Astrocyte (in vitro differentiated cells and primary cell): Measurements from ENCODE around the gene SPATA17. TPM values are rescaled to one million over a fixed set of nuclear protein-coding genes. Genes with fewer than 3 reads are reported as not detected.

Experiments
- DNase-seq: peaks from one replicate; pipeline ENCODE4 v3.0.0-alpha.2; 2010; ENCODE audit warnings: low read depth
- FAIRE-seq: peaks from 2 replicates; lab custom pipeline; 2011; peaks lifted over from hg19 to GRCh38; lab: Jason Lieb, UNC
- H2AFZ ChIP-seq: 2 replicates; pipeline ENCODE4 v1.6.0; 2012; ENCODE audit warnings: low read depth, low read length, inconsistent platforms
- H3K27ac ChIP-seq: 2 replicates; pipeline ENCODE4 v1.5.1; 2011; ENCODE audit warnings: low read depth, low read length, inconsistent platforms
- H3K27me3 ChIP-seq: 2 replicates; pipeline ENCODE4 v1.6.0; 2011; ENCODE audit warnings: low read length, inconsistent platforms; ENCODE audit not compliant: insufficient read depth
- H3K36me3 ChIP-seq: 2 replicates; pipeline ENCODE4 v1.5.1; 2011; ENCODE audit warnings: low read length, inconsistent platforms; ENCODE audit not compliant: insufficient read depth
- H3K4me1 ChIP-seq: 2 replicates; pipeline ENCODE4 v1.5.1; 2011; ENCODE audit warnings: low read length, inconsistent platforms; ENCODE audit not compliant: insufficient read depth
- H3K4me2 ChIP-seq: 2 replicates; pipeline ENCODE4 v1.6.0; 2012; ENCODE audit warnings: low read length, inconsistent platforms
- H3K4me3 ChIP-seq: 2 replicates; pipeline ENCODE4 v1.5.1; 2011; ENCODE audit warnings: low read depth, mild to moderate bottlenecking, low read length, inconsistent platforms; ENCODE audit not compliant: insufficient read depth
- H3K79me2 ChIP-seq: 2 replicates; pipeline ENCODE4 v1.6.0; 2012; ENCODE audit warnings: mild to moderate bottlenecking, low read length, inconsistent platforms; ENCODE audit not compliant: insufficient read depth
- H3K9ac ChIP-seq: 2 replicates; pipeline ENCODE4 v1.6.0; 2012; ENCODE audit warnings: mild to moderate bottlenecking, low read length, inconsistent platforms
- H3K9me3 ChIP-seq: 2 replicates; pipeline ENCODE4 v1.5.1; 2012; ENCODE audit warnings: low read depth, mild to moderate bottlenecking, low read length, inconsistent platforms; ENCODE audit not compliant: insufficient read depth
- H4K20me1 ChIP-seq: 2 replicates; pipeline ENCODE4 v1.6.0; 2012; ENCODE audit warnings: low read length, inconsistent platforms; ENCODE audit not compliant: insufficient read depth
- H3K27ac Mint-ChIP-seq: one replicate; pipeline ENCODE4 v1.8.0; 2021; ENCODE audit warnings: mild to moderate bottlenecking, mixed read lengths; ENCODE audit not compliant: unreplicated experiment
- H3K27me3 Mint-ChIP-seq: one replicate; pipeline ENCODE4 v1.8.0; 2021; ENCODE audit warnings: low read depth, mixed read lengths; ENCODE audit not compliant: unreplicated experiment
- H3K36me3 Mint-ChIP-seq: one replicate; pipeline ENCODE4 v1.8.0; 2021; ENCODE audit warnings: low read depth, mixed read lengths; ENCODE audit not compliant: unreplicated experiment
- H3K4me1 Mint-ChIP-seq: one replicate; pipeline ENCODE4 v1.8.0; 2021; ENCODE audit warnings: low read depth, mixed read lengths; ENCODE audit not compliant: unreplicated experiment
- H3K4me3 Mint-ChIP-seq: one replicate; pipeline ENCODE4 v1.8.0; 2021; ENCODE audit warnings: mild to moderate bottlenecking, moderate library complexity, mixed read lengths; ENCODE audit not compliant: unreplicated experiment
- H3K9me3 Mint-ChIP-seq: one replicate; pipeline ENCODE4 v1.8.0; 2021; ENCODE audit warnings: mild to moderate bottlenecking, mixed read lengths; ENCODE audit not compliant: unreplicated experiment
- EZH2 ChIP-seq: IDR thresholded peaks from 2 replicates; pipeline ENCODE4 v1.6.1; 2012; ENCODE audit warnings: mild to moderate bottlenecking, low read length, inconsistent platforms; ENCODE audit not compliant: insufficient read depth
- total RNA-seq: library from RNA; stranded (reverse); gene quantifications from 2 replicates; pipeline ENCODE4 v1.2.1, GENCODE V29; 2021
- TF ChIP-seq, protein P1 (sequence below): IDR thresholded peaks from 2 replicates; pipeline ENCODE4 v1.5.1; 2011; ENCODE audit warnings: low read depth, mild to moderate bottlenecking, inconsistent platforms, low read length, moderate library complexity; ENCODE audit not compliant: insufficient read depth

SPATA17 gene
- total RNA-seq, 1 donor from 2014 or later, result 1.3 TPM

DNA sequence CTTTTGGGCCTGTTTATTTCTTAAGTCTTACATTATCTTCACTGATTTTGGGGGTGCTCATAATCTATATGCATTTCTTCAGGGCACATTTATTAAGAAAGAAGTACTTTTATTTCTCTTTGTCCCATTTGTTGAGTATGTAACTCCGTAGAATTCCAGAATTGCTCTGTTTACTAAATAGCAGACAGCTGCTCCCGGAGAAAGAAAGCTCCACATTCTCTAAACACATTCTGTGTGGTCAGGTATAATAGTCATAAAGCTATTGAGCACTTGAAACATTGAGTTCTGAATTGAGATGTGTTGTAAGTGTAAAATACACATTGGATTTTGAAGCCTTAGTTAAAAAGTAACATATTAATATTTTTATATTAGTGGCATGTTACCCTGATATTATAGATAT lies 206.5 kb downstream of the SPATA17 start:
- no peak overlapping the region for H3K4me3 Mint-ChIP-seq
- Histone ChIP-seq H3K4me2 (no peak overlapping the region), H3K9ac (no peak overlapping the region), H3K36me3 (no peaks in the 10 kb centered on the region), H3K79me2 (no peaks in the 10 kb centered on the region), H3K9me3 (no peaks in the 10 kb centered on the region), H3K4me3 (no peak overlapping the region), H3K4me1 (no peaks in the 10 kb centered on the region), H4K20me1 (no peaks in the 10 kb centered on the region), H3K27ac (no peak overlapping the region), H3K27me3 (no peaks in the 10 kb centered on the region), H2AFZ (no peak overlapping the region)
- no peaks in the 10 kb centered on the region for H3K9me3 Mint-ChIP-seq
- H3K27ac Mint-ChIP-seq, result no peak overlapping the region
- H3K4me1 Mint-ChIP-seq, result no peaks in the 10 kb centered on the region
- DNase-seq (no peak), FAIRE-seq (no peak)
- no peaks in the 10 kb centered on the region for H3K27me3 Mint-ChIP-seq
- no peak for TF ChIP-seq EZH2
- TF ChIP-seq, protein P1, sequence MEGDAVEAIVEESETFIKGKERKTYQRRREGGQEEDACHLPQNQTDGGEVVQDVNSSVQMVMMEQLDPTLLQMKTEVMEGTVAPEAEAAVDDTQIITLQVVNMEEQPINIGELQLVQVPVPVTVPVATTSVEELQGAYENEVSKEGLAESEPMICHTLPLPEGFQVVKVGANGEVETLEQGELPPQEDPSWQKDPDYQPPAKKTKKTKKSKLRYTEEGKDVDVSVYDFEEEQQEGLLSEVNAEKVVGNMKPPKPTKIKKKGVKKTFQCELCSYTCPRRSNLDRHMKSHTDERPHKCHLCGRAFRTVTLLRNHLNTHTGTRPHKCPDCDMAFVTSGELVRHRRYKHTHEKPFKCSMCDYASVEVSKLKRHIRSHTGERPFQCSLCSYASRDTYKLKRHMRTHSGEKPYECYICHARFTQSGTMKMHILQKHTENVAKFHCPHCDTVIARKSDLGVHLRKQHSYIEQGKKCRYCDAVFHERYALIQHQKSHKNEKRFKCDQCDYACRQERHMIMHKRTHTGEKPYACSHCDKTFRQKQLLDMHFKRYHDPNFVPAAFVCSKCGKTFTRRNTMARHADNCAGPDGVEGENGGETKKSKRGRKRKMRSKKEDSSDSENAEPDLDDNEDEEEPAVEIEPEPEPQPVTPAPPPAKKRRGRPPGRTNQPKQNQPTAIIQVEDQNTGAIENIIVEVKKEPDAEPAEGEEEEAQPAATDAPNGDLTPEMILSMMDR, result no peak
- H3K36me3 Mint-ChIP-seq, result no peaks in the 10 kb centered on the region

DNA sequence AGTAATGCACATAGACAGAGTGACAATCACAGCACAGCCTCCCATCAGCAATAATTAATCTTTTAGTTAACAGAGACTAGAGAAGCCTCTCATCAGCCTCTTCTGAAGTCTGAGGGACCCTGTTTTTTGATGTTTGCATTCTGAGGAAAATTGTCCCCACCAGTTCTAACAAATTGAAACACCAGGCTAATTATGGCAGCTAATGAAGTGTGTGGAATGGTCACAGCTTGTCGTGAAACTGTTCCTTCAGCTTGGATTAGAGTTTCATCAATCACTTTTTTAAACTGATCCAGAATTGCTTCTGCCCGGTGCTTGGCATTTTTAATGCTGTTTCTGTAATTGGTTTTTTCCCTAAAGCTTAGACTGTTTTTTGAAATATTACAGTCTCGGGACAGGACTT lies 208.0 kb downstream of the SPATA17 start:
- no peak overlapping the region for H3K27ac Mint-ChIP-seq
- H3K4me3 Mint-ChIP-seq, result no peak overlapping the region
- Histone ChIP-seq H3K36me3 (no peaks in the 10 kb centered on the region), H3K79me2 (no peaks in the 10 kb centered on the region), H2AFZ (no peak overlapping the region), H3K9me3 (no peaks in the 10 kb centered on the region), H3K27ac (no peak overlapping the region), H3K4me3 (no peak overlapping the region), H3K4me1 (no peaks in the 10 kb centered on the region), H4K20me1 (no peaks in the 10 kb centered on the region), H3K27me3 (no peaks in the 10 kb centered on the region), H3K9ac (no peak overlapping the region), H3K4me2 (no peak overlapping the region)
- TF ChIP-seq, protein P1, result no peak
- no peak for TF ChIP-seq EZH2
- DNase-seq (no peak), FAIRE-seq (no peak)
- H3K27me3 Mint-ChIP-seq, result no peaks in the 10 kb centered on the region
- no peaks in the 10 kb centered on the region for H3K9me3 Mint-ChIP-seq
- H3K4me1 Mint-ChIP-seq, result no peaks in the 10 kb centered on the region
- H3K36me3 Mint-ChIP-seq, result no peaks in the 10 kb centered on the region

DNA sequence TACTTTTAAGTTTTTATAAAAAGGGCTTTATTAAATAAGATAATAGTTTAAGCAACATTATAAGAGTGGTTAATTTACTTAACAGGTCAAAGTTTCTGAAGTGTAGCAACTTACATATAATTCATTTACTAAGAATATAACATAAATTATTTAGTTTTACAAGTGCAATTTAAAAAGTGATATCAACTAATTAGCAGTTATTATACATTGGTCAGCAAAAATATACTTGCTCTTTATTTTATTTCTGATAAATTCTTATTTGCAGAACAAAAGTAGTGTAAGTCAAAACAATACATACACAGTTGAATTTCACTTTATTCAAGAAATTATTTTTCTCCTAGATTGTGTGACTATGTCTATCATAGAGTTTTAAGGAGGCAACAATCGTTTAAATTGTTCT lies 215.6 kb downstream of the SPATA17 start:
- Mint-ChIP-seq H3K36me3 (no peaks in the 10 kb centered on the region), H3K9me3 (no peaks in the 10 kb centered on the region), H3K4me3 (no peak overlapping the region), H3K27me3 (no peaks in the 10 kb centered on the region), H3K27ac (no peak overlapping the region), H3K4me1 (no peaks in the 10 kb centered on the region)
- Histone ChIP-seq H3K27me3 (no peaks in the 10 kb centered on the region), H3K79me2 (no peaks in the 10 kb centered on the region), H2AFZ (no peak overlapping the region), H3K36me3 (no peaks in the 10 kb centered on the region), H3K4me1 (no peaks in the 10 kb centered on the region), H3K27ac (no peak overlapping the region), H4K20me1 (no peaks in the 10 kb centered on the region), H3K4me3 (no peak overlapping the region), H3K9me3 (no peaks in the 10 kb centered on the region), H3K9ac (no peak overlapping the region), H3K4me2 (no peak overlapping the region)
- FAIRE-seq (no peak), DNase-seq (no peak)
- TF ChIP-seq, protein P1, result no peak
- no peak for TF ChIP-seq EZH2
